ENCODE results near the gene HOXB8. TPM values are rescaled to one million over a fixed set of nuclear protein-coding genes. Genes with fewer than 3 reads are reported as not detected.
A peak's percentile ranks its signal among the peaks of the same experiment; 100 is the strongest.

Gene HOXB8
- total and polyA plus RNA-seq, 2 experiments from 2014 or later = not detected

GRCh38 chr17:48569240-48569582 lies 45.9 kb downstream of the HOXB8 start:
- H3K27ac ChIP-seq (ENCODE audit: low read depth) = no peak overlapping the region
- no peaks in the 10 kb centered on the region for H3K36me3 ChIP-seq (ENCODE audit: insufficient read depth)
- H3K27me3 Mint-ChIP-seq (ENCODE audit: insufficient read depth, low read depth, poor library complexity) = no peaks in the 10 kb centered on the region
- H4K20me1 ChIP-seq (replicated peaks; ENCODE audit: insufficient read depth) = peaks cover 71% of the 10 kb centered on the region
- H3F3A ChIP-seq (replicated peaks; ENCODE audit: low read depth) = peaks cover 74% of the 10 kb centered on the region
- H3K79me2 ChIP-seq (replicated peaks; ENCODE audit: insufficient read depth) = no peaks in the 10 kb centered on the region
- peaks cover 23% of the 10 kb centered on the region for H3K4me1 Mint-ChIP-seq
- peak overlapping the region; percentile 21; the same call in 1 of the 2 replicates for H3K4me2 ChIP-seq
- H3K9me2 ChIP-seq (ENCODE audit: insufficient read depth) = no peaks in the 10 kb centered on the region
- DNase-seq (ENCODE audit: low spot score) = no peak
- no peak overlapping the region for H3K4me3 ChIP-seq
- H3K9me3 Mint-ChIP-seq = no peaks in the 10 kb centered on the region; the same call in 2 of the 3 replicates
- H3K4me3 Mint-ChIP-seq = no peak overlapping the region
- no peak for TF ChIP-seq STAT1 (IDR thresholded peaks at IDR 0.05; ENCODE audit: unreplicated experiment)
- TF ChIP-seq POLR2AphosphoS5 (IDR thresholded peaks at IDR 0.05; ENCODE audit: low read depth) = no peak
- no peak for ATAC-seq
- peaks cover 100% of the 10 kb centered on the region for H3K27me3 ChIP-seq (ENCODE audit: insufficient read depth)
- no peaks in the 10 kb centered on the region for H3K36me3 Mint-ChIP-seq (ENCODE audit: low read depth)
- no peak overlapping the region for H2AFZ ChIP-seq
- H3K27ac Mint-ChIP-seq = no peak overlapping the region
- peaks cover 76% of the 10 kb centered on the region for H3K4me1 ChIP-seq (ENCODE audit: insufficient read depth)

GRCh38 chr17:48568499-48569239 lies 46.4 kb downstream of the HOXB8 start:
- no peak overlapping the region for H3K27ac Mint-ChIP-seq
- no peak overlapping the region for H3K27ac ChIP-seq (ENCODE audit: low read depth)
- H2AFZ ChIP-seq = no peak overlapping the region
- peaks cover 71% of the 10 kb centered on the region for H3F3A ChIP-seq (replicated peaks; ENCODE audit: low read depth)
- peaks cover 72% of the 10 kb centered on the region for H3K4me1 ChIP-seq (ENCODE audit: insufficient read depth)
- H4K20me1 ChIP-seq (replicated peaks; ENCODE audit: insufficient read depth) = peaks cover 70% of the 10 kb centered on the region
- H3K27me3 ChIP-seq (ENCODE audit: insufficient read depth) = peaks cover 100% of the 10 kb centered on the region
- H3K27me3 Mint-ChIP-seq (ENCODE audit: insufficient read depth, low read depth, poor library complexity) = peaks cover 3% of the 10 kb centered on the region
- TF ChIP-seq EZH2 (IDR thresholded peaks at IDR 0.05; ENCODE audit: low read depth, unreplicated experiment) = peak; percentile 98
- TF ChIP-seq STAT1 (IDR thresholded peaks at IDR 0.05; ENCODE audit: unreplicated experiment) = no peak
- no peaks in the 10 kb centered on the region for H3K36me3 ChIP-seq (ENCODE audit: insufficient read depth)
- H3K9me2 ChIP-seq (ENCODE audit: insufficient read depth) = no peaks in the 10 kb centered on the region
- no peaks in the 10 kb centered on the region; the same call in 2 of the 3 replicates for H3K9me3 Mint-ChIP-seq
- H3K36me3 Mint-ChIP-seq (ENCODE audit: low read depth) = no peaks in the 10 kb centered on the region
- peak overlapping the region; percentile 21 for H3K4me2 ChIP-seq
- 0 out of 2 replicates have a peak overlapping the region, but pooled peaks have one; percentile 24 for H3K4me3 ChIP-seq
- no peak overlapping the region for H3K4me3 Mint-ChIP-seq
- DNase-seq (ENCODE audit: low spot score) (no peak), ATAC-seq (no peak)
- no peaks in the 10 kb centered on the region for H3K79me2 ChIP-seq (replicated peaks; ENCODE audit: insufficient read depth)
- peaks cover 23% of the 10 kb centered on the region for H3K4me1 Mint-ChIP-seq

- Mint-ChIP-seq H3K4me3 (no peak overlapping the region), H3K4me1 (peaks cover 24% of the 10 kb centered on the region), H3K9me3 (no peaks in the 10 kb centered on the region; the same call in 2 of the 3 replicates), H3K27ac (no peak overlapping the region), H3K27me3 (ENCODE audit: insufficient read depth, low read depth, poor library complexity) (peaks cover 12% of the 10 kb centered on the region), H3K36me3 (ENCODE audit: low read depth) (no peaks in the 10 kb centered on the region)
- no peaks in the 10 kb centered on the region for H3K79me2 ChIP-seq (replicated peaks; ENCODE audit: insufficient read depth)
- H4K20me1 ChIP-seq (replicated peaks; ENCODE audit: insufficient read depth) = peaks cover 69% of the 10 kb centered on the region
- ATAC-seq (peak; percentile 23), DNase-seq (ENCODE audit: low spot score) (no peak)
- peaks cover 65% of the 10 kb centered on the region for H3F3A ChIP-seq (replicated peaks; ENCODE audit: low read depth)
- no peak overlapping the region for H2AFZ ChIP-seq
- peak overlapping the region; percentile 21 for H3K4me2 ChIP-seq
- H3K36me3 ChIP-seq (ENCODE audit: insufficient read depth) = no peaks in the 10 kb centered on the region
- no peak overlapping the region for H3K27ac ChIP-seq (ENCODE audit: low read depth)
- peak; percentile 82 for TF ChIP-seq EZH2 (IDR thresholded peaks at IDR 0.05; ENCODE audit: low read depth, unreplicated experiment)
- no peak for TF ChIP-seq STAT1 (IDR thresholded peaks at IDR 0.05; ENCODE audit: unreplicated experiment)
- H3K27me3 ChIP-seq (ENCODE audit: insufficient read depth) = peaks cover 100% of the 10 kb centered on the region
- 0 out of 2 replicates have a peak overlapping the region, but pooled peaks have one; percentile 24 for H3K4me3 ChIP-seq
- H3K9me2 ChIP-seq (ENCODE audit: insufficient read depth) = no peaks in the 10 kb centered on the region
- peaks cover 70% of the 10 kb centered on the region for H3K4me1 ChIP-seq (ENCODE audit: insufficient read depth)
Measured at GRCh38 chr17:48567646-48568354, 47.3 kb downstream of the HOXB8 start.
